ENCODE results near the gene GALNT18.

DNA sequence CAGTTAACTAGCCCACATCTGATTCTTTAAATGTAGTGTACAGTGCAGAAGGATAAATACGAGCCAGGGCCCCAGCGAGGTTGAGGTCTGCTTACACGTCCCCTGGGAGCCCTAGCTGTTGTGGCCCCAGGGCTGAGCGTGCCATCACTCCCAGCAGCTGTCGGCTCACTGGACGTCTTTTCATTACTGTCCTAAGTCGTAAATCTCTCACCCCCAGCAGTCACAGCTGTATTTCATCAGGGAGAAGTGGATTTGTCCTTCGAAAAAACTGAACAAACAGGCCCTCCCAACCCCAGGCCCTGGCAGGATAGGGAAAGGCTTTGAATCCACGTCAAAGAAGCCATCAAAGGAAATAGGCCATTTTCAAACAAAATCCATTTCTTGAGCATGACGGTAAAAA lies 158.4 kb downstream of the GALNT18 start:
- no peak for TF ChIP-seq POLR2AphosphoS5 (IDR thresholded peaks at IDR 0.05; ENCODE audit: low read depth)
- TF ChIP-seq EZH2 (IDR thresholded peaks at IDR 0.05; ENCODE audit: low read depth, unreplicated experiment) = no peak
- no peak for TF ChIP-seq CREB1 (CRISPR knock-in tag; IDR thresholded peaks at IDR 0.05; ENCODE audit: low read depth)
- TF ChIP-seq CTCF (conservative IDR thresholded peaks at IDR 0.05; ENCODE audit: low read depth in 2 of 2) = no peak
- no peak for TF ChIP-seq STAT1 (IDR thresholded peaks at IDR 0.05; ENCODE audit: unreplicated experiment)
- TF ChIP-seq EZH2phosphoT487 (IDR thresholded peaks at IDR 0.05; ENCODE audit: unreplicated experiment) = no peak
- TF ChIP-seq, protein P1, sequence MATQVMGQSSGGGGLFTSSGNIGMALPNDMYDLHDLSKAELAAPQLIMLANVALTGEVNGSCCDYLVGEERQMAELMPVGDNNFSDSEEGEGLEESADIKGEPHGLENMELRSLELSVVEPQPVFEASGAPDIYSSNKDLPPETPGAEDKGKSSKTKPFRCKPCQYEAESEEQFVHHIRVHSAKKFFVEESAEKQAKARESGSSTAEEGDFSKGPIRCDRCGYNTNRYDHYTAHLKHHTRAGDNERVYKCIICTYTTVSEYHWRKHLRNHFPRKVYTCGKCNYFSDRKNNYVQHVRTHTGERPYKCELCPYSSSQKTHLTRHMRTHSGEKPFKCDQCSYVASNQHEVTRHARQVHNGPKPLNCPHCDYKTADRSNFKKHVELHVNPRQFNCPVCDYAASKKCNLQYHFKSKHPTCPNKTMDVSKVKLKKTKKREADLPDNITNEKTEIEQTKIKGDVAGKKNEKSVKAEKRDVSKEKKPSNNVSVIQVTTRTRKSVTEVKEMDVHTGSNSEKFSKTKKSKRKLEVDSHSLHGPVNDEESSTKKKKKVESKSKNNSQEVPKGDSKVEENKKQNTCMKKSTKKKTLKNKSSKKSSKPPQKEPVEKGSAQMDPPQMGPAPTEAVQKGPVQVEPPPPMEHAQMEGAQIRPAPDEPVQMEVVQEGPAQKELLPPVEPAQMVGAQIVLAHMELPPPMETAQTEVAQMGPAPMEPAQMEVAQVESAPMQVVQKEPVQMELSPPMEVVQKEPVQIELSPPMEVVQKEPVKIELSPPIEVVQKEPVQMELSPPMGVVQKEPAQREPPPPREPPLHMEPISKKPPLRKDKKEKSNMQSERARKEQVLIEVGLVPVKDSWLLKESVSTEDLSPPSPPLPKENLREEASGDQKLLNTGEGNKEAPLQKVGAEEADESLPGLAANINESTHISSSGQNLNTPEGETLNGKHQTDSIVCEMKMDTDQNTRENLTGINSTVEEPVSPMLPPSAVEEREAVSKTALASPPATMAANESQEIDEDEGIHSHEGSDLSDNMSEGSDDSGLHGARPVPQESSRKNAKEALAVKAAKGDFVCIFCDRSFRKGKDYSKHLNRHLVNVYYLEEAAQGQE (IDR thresholded peaks at IDR 0.05; ENCODE audit: unreplicated experiment) = no peak
- no peak for TF ChIP-seq ZNF462 (CRISPR knock-in tag; IDR thresholded peaks at IDR 0.05)
- TF ChIP-seq JUNB (IDR thresholded peaks at IDR 0.05; ENCODE audit: unreplicated experiment) = no peak
- TF ChIP-seq NANOG (IDR thresholded peaks at IDR 0.05; ENCODE audit: borderline replicate concordance) = no peak
- no peak for TF ChIP-seq ZNF114 (CRISPR knock-in tag; IDR thresholded peaks at IDR 0.05)
- no peak for TF ChIP-seq ETS1 (IDR thresholded peaks at IDR 0.05)
- no peak for TF ChIP-seq ZNF331 (CRISPR knock-in tag; IDR thresholded peaks at IDR 0.05; ENCODE audit: low read depth)
